ENCODE measurements around the gene ABLIM1. TPM values are rescaled to one million over a fixed set of nuclear protein-coding genes. Genes with fewer than 3 reads are reported as not detected.

ABLIM1 gene
- total and polyA plus RNA-seq, 10 donors = 11.0 to 59.4 (median 38.7) TPM

GRCh38 chr10:114516356-114516755, 141.7 kb downstream of the ABLIM1 start:
- 55 to 66% (median 59%) methylated on average over 3 of the region's 3 CpGs for WGBS, 5 donors
- Histone ChIP-seq H3K27ac (no peak overlapping the region), H3K27me3 (replicated peaks in 1 of 7) (no peaks in the 10 kb centered on the region), H3K9me3 (no peaks in the 10 kb centered on the region), H3K36me3 (peaks cover 0 to 4% (median 0%) of the 10 kb centered on the region in 6 donors), H3K4me1 (peaks cover 0 to 98% (median 13%) of the 10 kb centered on the region in 6 donors), H3K4me3 (no peak overlapping the region)
- intact Hi-C loops (cut with DNase I; ENCODE audit: low total_unique reads) = no loop called here
- no peak for DNase-seq
- no peak for TF ChIP-seq POLR2A (IDR thresholded peaks at IDR 0.05)
- TF ChIP-seq POLR2AphosphoS5 (IDR thresholded peaks at IDR 0.05) = no peak
- TF ChIP-seq CTCF (IDR thresholded peaks at IDR 0.05 in 8 of 11, conservative IDR thresholded peaks at IDR 0.05 in 3 of 11) = no peak

DNA sequence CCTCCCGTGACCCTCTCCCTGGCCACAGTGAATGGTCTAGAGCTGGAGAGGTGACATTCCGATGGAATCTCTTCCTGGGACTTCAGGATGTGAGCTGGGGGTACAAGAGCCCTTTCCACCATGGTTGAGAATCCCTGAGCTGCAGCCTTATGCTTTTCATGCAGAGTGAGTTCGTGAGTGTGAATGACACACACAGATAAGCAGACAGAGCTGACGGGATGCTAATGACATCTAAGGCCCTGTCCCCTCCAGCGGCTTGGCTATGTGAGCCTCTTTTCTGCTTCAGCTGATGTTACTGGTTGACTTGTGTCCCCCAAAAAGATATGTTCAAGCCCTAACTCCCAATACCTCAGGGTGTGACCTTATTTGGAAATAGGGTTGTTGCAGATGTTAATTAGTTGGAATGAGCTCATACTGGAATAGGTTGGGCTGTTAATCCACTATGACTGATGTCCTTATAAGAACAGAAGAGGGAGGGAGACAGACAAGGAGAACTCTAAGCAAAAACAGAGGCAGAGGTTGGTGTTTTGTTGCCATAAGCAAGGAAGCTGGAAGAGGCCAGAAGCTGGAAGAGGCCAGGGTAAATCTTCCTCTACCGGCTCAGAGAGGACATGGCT, 142.7 kb downstream of the ABLIM1 start:
- no peak for TF ChIP-seq CTCF (IDR thresholded peaks at IDR 0.05 in 8 of 11, conservative IDR thresholded peaks at IDR 0.05 in 3 of 11)
- 88 to 92% (median 91%) methylated on average over 6 of the region's 6 CpGs for WGBS, 5 donors
- Histone ChIP-seq H3K4me1 (peaks cover 0 to 88% (median 12%) of the 10 kb centered on the region in 6 donors), H3K9me3 (no peaks in the 10 kb centered on the region), H3K27me3 (replicated peaks in 1 of 7) (no peaks in the 10 kb centered on the region), H3K27ac (no peak overlapping the region), H3K4me3 (no peak overlapping the region), H3K36me3 (peaks cover 0 to 4% (median 0%) of the 10 kb centered on the region in 6 donors)
- DNase-seq = no peak
- intact Hi-C loops (cut with DNase I; ENCODE audit: low total_unique reads) = no loop called here

DNA sequence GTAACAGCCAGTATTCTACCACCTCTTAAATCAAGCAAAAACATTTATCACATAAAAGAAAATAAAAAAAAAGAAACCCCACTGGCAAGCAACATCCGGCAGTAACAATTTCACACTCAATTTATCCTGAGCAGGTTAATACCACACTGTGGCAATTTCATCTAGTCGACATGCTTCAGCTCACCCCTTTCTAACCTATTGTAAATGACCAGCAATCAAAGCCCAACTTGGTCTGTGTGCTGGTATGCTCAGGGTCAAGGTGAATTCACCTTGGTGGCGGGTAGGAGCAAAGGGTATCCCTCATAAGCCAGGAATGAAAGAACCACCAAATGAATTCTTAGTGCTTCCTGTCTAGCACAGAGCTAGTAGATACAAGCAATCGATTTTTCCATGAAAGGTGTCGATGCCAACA, 144.7 kb downstream of the ABLIM1 start:
- intact Hi-C loops (cut with DNase I; ENCODE audit: low total_unique reads) = no loop called here
- DNase-seq = no peak
- Histone ChIP-seq H3K9me3 (no peaks in the 10 kb centered on the region), H3K4me1 (peaks cover 0 to 70% (median 4%) of the 10 kb centered on the region in 6 donors), H3K36me3 (no peaks in the 10 kb centered on the region), H3K27ac (no peak overlapping the region), H3K4me3 (no peak overlapping the region), H3K27me3 (replicated peaks in 1 of 7) (no peaks in the 10 kb centered on the region)
- TF ChIP-seq POLR2AphosphoS5 (IDR thresholded peaks at IDR 0.05) = no peak
- TF ChIP-seq POLR2A (IDR thresholded peaks at IDR 0.05) = no peak
- no peak for TF ChIP-seq CTCF (IDR thresholded peaks at IDR 0.05 in 8 of 11, conservative IDR thresholded peaks at IDR 0.05 in 3 of 11)
- WGBS, 5 donors = 69 to 84% (median 72%) methylated on average over 5 of the region's 5 CpGs

- intact Hi-C loops (cut with DNase I; ENCODE audit: low total_unique reads) = no loop called here
- no peak for DNase-seq
- H3K36me3 ChIP-seq = no peaks in the 10 kb centered on the region
- H3K27ac ChIP-seq = no peak overlapping the region
- TF ChIP-seq CTCF (IDR thresholded peaks at IDR 0.05 in 8 of 11, conservative IDR thresholded peaks at IDR 0.05 in 3 of 11) (no peak), POLR2A (IDR thresholded peaks at IDR 0.05) (no peak), POLR2AphosphoS5 (IDR thresholded peaks at IDR 0.05) (no peak)
- no peak overlapping the region for H3K4me3 ChIP-seq
- H3K4me1 ChIP-seq = peaks cover 0 to 64% (median 4%) of the 10 kb centered on the region in 6 donors
- H3K9me3 ChIP-seq = no peaks in the 10 kb centered on the region
- WGBS, 5 donors = 86 to 93% (median 89%) methylated on average over 5 of the region's 5 CpGs
- no peaks in the 10 kb centered on the region for H3K27me3 ChIP-seq (replicated peaks in 1 of 7)
Measured at GRCh38 chr10:114511881-114512280, 146.2 kb downstream of the ABLIM1 start.
